ENCODE data around the gene GNA15. TPM values are rescaled to one million over a fixed set of nuclear protein-coding genes. Genes with fewer than 3 reads are reported as not detected.

Gene GNA15
- total RNA-seq, 4 donors from 2014 or later: 3.8 to 22.5 (median 7.8) TPM

DNA sequence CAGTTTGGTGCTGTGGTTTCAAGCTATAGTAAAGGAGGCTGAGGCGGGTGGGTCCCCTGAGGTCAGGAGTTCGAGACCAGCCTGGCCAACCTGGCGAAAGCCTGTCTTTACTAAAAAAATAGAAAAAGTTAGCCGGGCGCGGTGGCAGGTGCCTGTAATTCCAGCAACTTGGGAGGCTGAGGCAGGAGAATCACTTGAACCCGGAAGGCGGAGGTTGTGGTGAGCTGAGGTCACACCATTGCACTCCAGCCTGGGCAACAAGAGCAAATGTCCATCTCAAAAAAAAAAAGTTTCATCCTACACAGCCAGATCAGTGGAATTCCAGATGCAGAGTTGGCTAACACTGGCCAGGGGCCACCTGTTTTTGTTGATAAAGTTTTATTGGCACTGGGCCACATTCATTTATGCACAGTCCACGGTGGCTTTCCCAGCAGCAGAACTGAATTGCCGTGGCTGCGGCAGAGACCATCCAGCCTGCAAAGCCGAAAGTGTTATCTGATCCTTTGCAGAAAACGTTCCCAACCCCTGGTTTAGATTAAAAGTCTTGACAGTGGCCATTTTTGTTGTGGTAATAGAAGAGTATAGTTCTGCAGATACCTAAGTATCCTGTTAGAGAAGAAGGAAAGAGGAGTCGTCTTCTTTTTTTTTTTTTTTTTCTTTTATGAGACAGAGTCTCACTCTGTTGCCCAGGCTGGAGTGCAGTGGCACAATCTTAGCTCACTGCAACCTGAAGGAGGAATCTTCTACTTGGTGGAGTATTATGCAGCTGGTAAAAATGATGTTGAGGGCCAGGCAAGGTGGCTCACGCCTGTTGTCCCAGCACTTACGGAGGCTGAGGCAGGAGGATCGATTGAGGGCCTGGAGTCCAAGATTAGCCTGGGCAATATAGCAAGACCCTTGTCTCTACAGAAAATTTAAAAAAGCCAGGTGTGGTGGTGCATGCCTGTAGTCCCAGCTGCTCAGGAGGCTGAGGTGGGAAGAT, 58.6 kb downstream of the GNA15 start:
- no peak for DNase-seq (ENCODE audit: low spot score in 2 of 2)
- peaks cover 0 to 75% (median 0%) of the 10 kb centered on the region in 3 donors for H3K36me3 ChIP-seq
- H3K27me3 ChIP-seq: no peaks in the 10 kb centered on the region
- no peak overlapping the region for H3K4me3 ChIP-seq
- H3K9me3 ChIP-seq: no peaks in the 10 kb centered on the region
- 89 to 90% methylated on average over 17 of the region's 17 CpGs for WGBS, 2 donors
- H3K27ac ChIP-seq: no peak overlapping the region
- TF ChIP-seq EP300 (IDR thresholded peaks at IDR 0.05) (no peak), POLR2A (IDR thresholded peaks at IDR 0.05) (no peak)
- TF ChIP-seq, protein P1, sequence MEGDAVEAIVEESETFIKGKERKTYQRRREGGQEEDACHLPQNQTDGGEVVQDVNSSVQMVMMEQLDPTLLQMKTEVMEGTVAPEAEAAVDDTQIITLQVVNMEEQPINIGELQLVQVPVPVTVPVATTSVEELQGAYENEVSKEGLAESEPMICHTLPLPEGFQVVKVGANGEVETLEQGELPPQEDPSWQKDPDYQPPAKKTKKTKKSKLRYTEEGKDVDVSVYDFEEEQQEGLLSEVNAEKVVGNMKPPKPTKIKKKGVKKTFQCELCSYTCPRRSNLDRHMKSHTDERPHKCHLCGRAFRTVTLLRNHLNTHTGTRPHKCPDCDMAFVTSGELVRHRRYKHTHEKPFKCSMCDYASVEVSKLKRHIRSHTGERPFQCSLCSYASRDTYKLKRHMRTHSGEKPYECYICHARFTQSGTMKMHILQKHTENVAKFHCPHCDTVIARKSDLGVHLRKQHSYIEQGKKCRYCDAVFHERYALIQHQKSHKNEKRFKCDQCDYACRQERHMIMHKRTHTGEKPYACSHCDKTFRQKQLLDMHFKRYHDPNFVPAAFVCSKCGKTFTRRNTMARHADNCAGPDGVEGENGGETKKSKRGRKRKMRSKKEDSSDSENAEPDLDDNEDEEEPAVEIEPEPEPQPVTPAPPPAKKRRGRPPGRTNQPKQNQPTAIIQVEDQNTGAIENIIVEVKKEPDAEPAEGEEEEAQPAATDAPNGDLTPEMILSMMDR (IDR thresholded peaks at IDR 0.05): no peak
- no peaks in the 10 kb centered on the region for H3K4me1 ChIP-seq

DNA sequence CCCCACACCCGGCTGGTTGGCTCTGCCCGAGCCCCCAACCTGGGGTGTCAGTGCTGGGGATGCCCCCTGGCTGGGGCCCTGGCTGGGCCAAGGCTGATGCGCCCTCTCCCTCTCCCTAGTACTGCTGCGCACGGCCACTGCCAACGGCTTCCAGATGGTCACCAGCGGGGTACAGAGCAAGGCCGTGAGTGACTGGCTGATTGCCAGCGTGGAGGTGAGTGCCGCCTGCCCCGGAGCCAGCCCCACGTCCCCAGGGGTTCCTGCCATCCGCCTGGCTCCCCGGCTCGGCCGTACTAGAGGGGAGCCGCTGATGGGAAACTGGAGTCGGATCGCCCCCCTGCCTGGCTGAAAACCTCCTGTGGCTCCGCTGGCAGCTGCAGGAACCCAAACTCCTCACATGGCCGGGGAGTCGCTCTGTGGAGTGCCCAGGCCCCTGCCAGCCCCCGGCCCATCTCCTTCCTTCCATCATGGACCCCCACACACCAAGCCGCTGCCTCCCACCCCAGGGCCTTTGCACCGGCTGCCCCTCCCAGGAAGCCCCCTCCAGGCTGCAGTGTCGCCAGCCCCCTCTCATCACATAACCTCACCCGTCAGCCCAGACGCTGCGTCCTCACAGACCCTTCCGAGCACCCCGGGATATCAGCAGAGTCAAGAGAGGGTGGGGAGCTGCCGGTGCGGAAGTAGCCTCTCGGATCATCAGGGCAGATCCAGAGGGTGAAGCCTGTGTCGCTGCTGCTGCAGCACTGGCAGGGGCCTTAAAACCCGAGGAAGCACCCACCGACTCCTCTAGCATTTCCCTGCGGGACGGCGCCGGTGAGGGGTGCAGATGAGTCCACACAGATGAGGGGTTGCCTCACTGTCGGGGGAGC, 60.5 kb downstream of the GNA15 start:
- Histone ChIP-seq H3K36me3 (peaks cover 0 to 82% (median 0%) of the 10 kb centered on the region in 3 donors), H3K4me3 (no peak overlapping the region), H3K4me1 (no peaks in the 10 kb centered on the region), H3K9me3 (no peaks in the 10 kb centered on the region), H3K27me3 (no peaks in the 10 kb centered on the region), H3K27ac (no peak overlapping the region)
- 88 to 94% methylated on average over 36 to 40 of the region's 42 CpGs for WGBS, 2 donors
- TF ChIP-seq EP300 (IDR thresholded peaks at IDR 0.05) (no peak), POLR2A (IDR thresholded peaks at IDR 0.05) (no peak)
- TF ChIP-seq, protein P1 (IDR thresholded peaks at IDR 0.05): no peak
- DNase-seq (ENCODE audit: low spot score in 2 of 2): no peak

DNA sequence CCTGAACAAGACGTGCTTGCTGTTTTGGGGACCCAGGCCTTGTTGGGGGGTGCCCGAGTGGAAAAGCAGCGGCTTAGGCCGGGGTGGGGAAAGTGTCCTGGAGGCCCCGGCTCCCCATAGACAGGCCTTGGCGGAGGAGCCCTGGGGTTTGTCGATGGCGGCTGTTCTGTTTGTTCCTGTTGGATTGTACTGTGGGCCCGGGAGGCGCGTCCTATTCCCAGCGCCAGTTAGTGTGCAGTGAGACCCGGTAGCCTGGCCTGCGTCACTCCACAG, 61.0 kb downstream of the GNA15 start:
- Histone ChIP-seq H3K4me3 (no peak overlapping the region), H3K36me3 (peaks cover 0 to 86% (median 0%) of the 10 kb centered on the region in 3 donors), H3K27me3 (no peaks in the 10 kb centered on the region), H3K9me3 (no peaks in the 10 kb centered on the region), H3K27ac (no peak overlapping the region), H3K4me1 (no peaks in the 10 kb centered on the region)
- WGBS, 2 donors: 94 to 98% methylated on average over 11 to 14 of the region's 14 CpGs
- no peak for DNase-seq (ENCODE audit: low spot score in 2 of 2)
- no peak for TF ChIP-seq EP300 (IDR thresholded peaks at IDR 0.05)
- TF ChIP-seq POLR2A (IDR thresholded peaks at IDR 0.05): no peak
- TF ChIP-seq, protein P1 (IDR thresholded peaks at IDR 0.05): no peak

DNA sequence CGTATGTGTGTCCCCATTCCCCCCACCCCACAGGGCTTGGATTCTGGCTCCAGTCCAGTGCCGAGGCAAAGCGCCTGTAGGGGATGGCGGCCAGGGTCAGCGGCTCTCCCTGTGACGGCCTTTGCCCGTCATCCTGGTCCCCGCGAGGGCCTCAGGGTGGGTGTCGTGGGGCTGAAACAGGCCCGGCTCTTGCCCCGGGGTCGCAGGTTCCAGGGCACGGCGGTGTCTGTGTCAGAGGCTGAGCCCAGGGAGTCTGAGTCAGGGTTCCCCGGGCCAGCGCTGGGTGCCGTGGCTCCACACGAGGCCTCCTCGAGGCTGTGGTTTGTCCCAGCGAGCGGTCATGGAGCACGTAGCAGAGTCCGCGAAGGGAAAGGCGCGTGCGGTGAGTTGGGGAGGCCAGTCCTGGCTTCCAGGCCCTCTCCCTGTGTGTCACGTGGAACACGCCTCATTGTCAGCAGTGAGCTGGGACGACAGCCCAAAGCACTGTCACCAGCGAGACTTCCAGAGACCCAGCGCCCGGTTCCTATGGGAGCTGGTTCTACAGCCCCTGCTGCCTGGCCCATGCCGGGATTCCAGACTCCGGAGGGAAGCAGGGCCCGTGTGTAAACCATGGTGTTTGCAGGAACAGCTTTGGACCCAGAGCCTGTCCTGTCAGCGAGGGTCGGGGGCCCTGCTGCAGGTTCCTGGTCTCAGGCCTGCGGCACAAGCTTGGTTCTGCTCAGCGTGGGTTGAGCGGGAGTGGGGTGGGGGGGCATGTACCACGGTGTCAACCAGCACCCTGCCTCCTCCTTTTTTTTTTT, 63.3 kb downstream of the GNA15 start:
- Histone ChIP-seq H3K36me3 (peaks cover 0 to 87% (median 0%) of the 10 kb centered on the region in 3 donors), H3K9me3 (no peaks in the 10 kb centered on the region), H3K4me1 (no peaks in the 10 kb centered on the region), H3K27ac (no peak overlapping the region), H3K4me3 (no peak overlapping the region), H3K27me3 (no peaks in the 10 kb centered on the region)
- TF ChIP-seq POLR2A (IDR thresholded peaks at IDR 0.05): no peak
- TF ChIP-seq, protein P1 (IDR thresholded peaks at IDR 0.05): no peak
- TF ChIP-seq EP300 (IDR thresholded peaks at IDR 0.05): no peak
- DNase-seq (ENCODE audit: low spot score in 2 of 2): no peak
- 89 to 94% methylated on average over 34 to 40 of the region's 43 CpGs for WGBS, 2 donors

Data from tibial nerve (tissue), 4 donors.